ENCODE measurements around the gene LIPT2.

GRCh38 chr11:74505911-74506310 lies 12.4 kb upstream of the LIPT2 start:
- TF ChIP-seq ZNF280C (tag by site-specific recombination; IDR thresholded peaks at IDR 0.05) (no peak), ZNF830 (tag by site-specific recombination; IDR thresholded peaks at IDR 0.05; ENCODE audit: low read depth) (no peak), ZBTB20 (tag by site-specific recombination; IDR thresholded peaks at IDR 0.05) (no peak), CTCF (tag by site-specific recombination; IDR thresholded peaks at IDR 0.05) (no peak), ZBTB11 (tag by site-specific recombination; conservative IDR thresholded peaks at IDR 0.05; ENCODE audit: low read depth) (no peak), ZNF350 (tag by site-specific recombination; IDR thresholded peaks at IDR 0.05) (no peak), ATF2 (tag by site-specific recombination; IDR thresholded peaks at IDR 0.05; ENCODE audit: low read depth) (no peak), ZNF660 (tag by site-specific recombination; IDR thresholded peaks at IDR 0.05) (no peak)

Measured in HEK293 (cell line).